ENCODE data around the gene ATXN7. TPM values are rescaled to one million over a fixed set of nuclear protein-coding genes. Genes with fewer than 3 reads are reported as not detected.

Gene ATXN7
- total RNA-seq, 4 donors from 2014 or later, result 22.2 to 42.8 (median 35.0) TPM

DNA sequence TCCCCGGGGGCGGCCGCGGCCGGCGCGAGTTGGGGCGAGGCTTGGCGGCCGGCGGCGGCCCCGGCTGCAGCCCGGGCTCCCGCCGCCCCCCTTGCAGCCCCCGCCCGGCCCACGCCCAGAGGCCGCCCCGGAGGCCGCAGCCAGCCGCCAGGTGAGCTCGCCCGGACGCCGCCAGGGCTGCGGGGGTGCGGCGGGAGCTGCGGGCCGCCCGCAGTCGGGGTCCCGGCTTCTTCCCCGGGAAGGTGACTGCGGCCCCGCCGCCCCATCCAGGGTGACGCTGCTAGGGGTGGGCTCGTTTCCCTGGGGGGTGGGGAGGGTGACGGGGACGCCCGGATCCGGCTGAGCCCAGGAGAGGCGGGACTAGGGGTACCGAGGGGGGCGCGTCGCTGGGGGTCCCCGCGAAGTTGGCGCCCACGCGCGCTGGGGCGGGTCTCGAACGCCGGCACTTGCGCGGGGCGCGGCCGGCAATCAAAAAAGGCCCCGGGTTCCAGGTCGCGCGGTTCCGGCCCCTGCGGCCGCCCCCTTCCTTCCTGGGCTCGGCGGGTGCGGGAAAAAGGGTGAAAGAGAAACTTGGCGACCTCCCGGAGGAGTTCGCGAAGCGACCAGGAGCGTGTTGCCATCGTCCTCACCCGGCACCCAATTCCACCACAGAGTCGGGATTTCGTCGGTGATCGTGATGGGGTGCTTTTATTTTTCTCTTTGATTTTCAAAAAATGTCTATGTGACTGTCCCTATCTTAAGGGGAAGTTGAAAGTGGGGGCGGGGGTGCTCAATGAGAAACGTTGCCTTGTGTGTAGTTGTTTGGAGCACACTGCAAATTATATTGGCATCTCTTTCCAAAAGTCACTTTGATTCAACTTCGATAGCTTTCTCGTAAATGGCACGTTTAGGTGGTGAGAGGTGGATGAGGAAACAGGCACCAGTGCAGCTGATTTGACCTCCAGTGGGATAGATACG is 619 bp downstream of the ATXN7 start:
- no peak for TF ChIP-seq CTCF (IDR thresholded peaks at IDR 0.05; ENCODE audit: low read depth)

GRCh38 chr3:63864965-63865327 is 1.3 kb downstream of the ATXN7 start:
- no peak for TF ChIP-seq CTCF (IDR thresholded peaks at IDR 0.05; ENCODE audit: low read depth)

DNA sequence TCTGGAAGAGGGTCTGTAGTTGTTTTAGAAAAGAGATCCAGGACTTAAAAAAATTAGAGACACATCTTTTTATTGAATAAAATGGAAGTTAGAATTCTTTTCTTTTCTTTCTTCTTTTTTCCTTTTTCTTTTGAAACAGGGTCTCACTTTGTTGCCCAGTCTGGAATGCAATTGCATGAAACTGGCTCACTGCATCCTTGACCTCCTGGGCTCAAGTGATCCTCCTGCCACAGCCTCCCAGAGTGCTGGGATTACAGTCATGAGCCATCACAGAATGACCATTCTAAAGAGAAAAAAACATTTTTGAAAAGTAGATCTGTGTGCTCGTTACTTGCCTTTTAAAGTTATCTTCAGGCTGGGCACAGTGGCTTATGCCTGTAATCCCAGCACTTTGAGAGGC is 3.6 kb downstream of the ATXN7 start:
- TF ChIP-seq CTCF (IDR thresholded peaks at IDR 0.05; ENCODE audit: low read depth), result no peak

GRCh38 chr3:63869940-63870614 is 6.4 kb downstream of the ATXN7 start:
- TF ChIP-seq CTCF (IDR thresholded peaks at IDR 0.05; ENCODE audit: low read depth), result no peak

- no peak for TF ChIP-seq CTCF (IDR thresholded peaks at IDR 0.05; ENCODE audit: low read depth)
Measured at GRCh38 chr3:63870615-63871005, 6.9 kb downstream of the ATXN7 start.

DNA sequence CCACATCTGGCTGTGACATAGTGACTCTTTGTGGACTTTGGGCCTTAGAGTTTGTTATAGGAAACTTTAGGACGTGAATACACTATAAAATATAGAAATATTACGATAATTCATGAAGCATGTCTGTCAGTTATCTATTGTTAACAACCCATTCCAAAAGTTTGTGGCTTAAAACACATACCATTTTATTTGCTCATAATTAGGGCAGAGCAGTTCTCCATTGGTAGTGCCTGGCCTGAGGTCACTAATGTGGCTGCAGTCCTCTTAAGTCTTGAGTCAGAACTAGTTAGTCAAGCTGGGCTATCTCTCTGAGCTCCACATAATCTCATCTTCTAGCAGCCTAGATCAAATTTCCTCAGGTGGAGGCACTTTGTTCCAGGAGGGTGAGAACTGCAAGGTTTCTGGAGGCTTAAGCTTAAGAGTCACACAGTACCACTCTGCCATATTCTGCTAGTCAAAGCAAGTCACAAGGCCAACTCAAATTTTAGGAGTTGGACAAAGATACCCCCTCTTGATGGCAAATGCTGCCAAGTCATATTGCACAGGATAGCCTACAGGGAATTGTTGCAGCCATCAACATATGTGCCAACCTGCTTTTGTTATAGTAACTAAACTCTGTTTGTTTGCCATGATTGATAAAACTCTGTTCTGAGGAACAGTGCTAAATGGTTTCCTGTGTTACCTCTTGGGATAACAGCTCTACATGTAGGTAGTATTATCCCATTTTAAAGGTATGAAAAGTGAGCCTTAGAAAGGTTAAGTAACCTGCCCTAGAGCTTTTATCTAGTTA is 8.7 kb downstream of the ATXN7 start:
- TF ChIP-seq CTCF (IDR thresholded peaks at IDR 0.05; ENCODE audit: low read depth), result no peak

DNA sequence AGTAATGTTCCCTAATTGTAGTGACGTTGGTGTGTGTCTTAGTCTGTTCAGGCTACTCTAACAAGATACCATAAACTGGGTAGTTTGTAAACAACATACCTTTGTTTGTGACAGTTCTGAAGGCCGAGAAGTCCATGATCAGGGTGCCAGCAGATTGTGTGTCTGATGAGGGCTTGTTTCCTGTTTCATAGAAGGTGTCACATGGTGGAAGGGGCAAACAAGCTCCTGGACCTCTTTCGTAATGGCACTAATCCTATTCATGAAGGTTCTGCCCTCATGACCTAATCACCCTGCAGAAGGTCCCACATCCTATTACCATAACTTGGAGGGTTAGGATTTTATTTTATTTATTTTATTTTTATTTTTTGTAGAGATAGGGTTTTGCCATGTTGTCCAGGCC is 11.1 kb downstream of the ATXN7 start:
- no peak for TF ChIP-seq CTCF (IDR thresholded peaks at IDR 0.05; ENCODE audit: low read depth)
